GM19240 (cell line): ENCODE measurements around the gene RNF17.
"Not testable (repeated sequence)": the region's sequence is repeated elsewhere in the genome, so short reads cannot be mapped to it uniquely, and the experiment has no call there.

Experiments
- DNase-seq: peaks from one replicate; pipeline ENCODE4 v3.0.0; 2011; ENCODE audit warnings: low spot score; ENCODE audit not compliant: insufficient read length

The RNF17 gene

DNA sequence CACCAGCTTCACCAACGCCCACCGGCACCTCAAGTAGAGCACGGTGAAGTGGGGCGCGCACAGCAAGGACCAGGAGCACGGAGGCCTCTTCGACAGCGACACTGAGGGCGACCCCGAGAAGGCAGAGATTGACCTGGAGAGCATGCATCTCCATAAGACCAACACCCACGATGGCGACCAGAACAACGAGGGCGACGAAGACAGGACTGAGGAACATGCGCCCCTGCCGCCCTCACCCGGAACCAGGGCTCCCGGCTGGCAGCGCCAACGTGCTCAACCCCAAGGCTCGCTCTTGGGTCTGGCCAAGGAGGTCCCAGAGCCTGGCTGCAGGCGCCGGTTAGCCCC is 18.5 kb upstream of the RNF17 start:
- DNase-seq, result no peak

DNA sequence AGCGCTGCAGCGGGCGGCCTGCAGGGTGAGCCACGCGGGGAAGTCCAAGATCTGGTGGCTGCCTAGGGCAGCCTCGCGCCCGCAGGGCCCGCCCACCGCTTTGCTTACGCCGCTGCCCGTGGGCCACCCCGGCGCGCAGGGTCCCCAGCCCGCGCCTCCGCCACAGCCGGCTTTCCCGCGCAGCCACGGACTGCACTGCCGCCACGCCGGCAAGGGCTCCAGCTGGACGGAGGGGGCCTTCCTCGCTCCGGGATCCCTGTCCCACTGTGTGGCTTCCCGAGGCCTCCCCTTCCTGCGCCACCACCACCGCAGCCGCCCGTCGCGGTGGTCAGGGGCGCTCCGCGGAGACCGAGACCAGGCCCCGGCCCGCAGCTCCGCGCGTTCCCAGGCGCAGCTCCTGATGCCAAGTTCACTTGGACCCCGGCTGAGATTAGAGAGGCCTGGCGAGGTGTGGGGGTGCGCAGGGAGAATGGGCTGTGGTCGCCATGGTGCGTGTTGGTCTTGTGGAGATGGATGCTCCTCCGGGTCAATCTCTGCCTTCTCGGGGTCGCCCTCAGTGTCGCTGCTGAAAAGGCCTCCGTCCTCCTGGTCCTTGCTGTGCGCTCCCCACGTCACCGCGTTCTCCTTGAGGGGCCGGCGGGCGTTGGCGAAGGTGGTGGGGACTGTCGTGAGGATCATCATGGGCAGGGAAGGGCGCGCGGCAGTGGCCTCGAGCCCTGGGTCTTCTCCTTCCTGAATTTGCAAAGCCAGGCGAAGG is 17.9 kb upstream of the RNF17 start:
- no peak for DNase-seq

- no peak for DNase-seq
Observed at GRCh38 chr13:24746618-24747247, 17.2 kb upstream of the RNF17 start.

GRCh38 chr13:24747248-24748060 is 16.5 kb upstream of the RNF17 start:
- no peak for DNase-seq

GRCh38 chr13:24748061-24748400 is 15.9 kb upstream of the RNF17 start:
- DNase-seq, result no peak

DNA sequence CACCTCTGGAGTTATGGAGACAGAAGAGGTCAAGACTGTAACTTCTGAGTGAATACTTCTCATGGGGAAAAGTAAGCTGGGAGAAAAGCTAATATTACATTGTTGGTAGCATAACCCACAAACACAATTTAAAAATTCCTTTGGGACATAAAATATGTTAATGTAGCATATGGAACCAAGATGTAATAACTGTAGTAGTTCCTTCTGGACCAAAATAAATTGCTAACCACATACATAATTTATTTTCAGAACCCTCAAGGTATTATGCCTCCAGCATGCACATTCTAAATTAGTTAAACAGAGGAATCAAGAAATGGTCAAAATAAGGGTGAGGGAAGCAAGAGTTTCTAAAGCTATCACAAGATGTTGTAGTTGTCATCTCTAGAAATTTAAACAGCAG is 4.8 kb upstream of the RNF17 start:
- no peak for DNase-seq

GRCh38 chr13:24764276-24764630 is 284 bp downstream of the RNF17 start:
- no peak for DNase-seq

DNA sequence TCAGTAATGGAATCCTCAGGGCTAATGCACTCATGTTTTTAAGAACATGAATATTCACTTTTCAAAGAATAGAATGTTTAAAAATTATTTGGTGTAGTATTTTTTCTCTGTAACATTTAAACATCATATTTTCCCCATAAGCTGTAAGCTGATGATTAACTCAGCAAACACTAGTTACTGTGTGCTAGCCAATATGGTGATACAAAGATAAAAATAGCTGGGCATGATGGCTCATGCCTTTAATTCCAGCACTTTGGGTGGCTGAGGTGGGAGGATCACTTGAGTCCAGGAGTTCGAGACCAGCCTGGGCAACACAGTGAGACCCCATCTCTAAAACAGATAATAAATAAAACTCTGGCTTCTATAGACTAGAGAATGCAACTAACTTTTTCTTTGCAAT is 13.2 kb downstream of the RNF17 start:
- DNase-seq, result no peak

DNA sequence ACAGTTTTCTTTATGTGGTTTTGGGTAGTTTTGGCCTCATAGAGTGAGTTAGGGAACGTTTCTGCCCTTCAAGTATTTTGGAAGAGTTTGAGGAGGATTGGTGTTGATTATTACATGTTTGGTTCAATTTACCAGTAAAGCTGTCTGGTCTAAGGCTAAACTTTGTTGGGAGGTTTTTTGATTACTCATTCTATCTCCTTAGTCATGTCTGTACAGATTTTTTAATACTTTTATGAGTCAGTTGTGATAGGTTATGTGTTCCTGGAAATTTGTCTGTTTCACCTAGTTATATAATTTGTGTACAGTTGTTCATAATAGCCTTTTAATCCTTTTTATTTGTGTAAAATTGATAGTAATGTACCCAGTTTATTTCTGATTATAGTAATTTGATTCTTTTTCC is 20.4 kb downstream of the RNF17 start:
- no peak for DNase-seq

- DNase-seq, result no peak
Observed at GRCh38 chr13:24788538-24788937, 24.6 kb downstream of the RNF17 start.

DNA sequence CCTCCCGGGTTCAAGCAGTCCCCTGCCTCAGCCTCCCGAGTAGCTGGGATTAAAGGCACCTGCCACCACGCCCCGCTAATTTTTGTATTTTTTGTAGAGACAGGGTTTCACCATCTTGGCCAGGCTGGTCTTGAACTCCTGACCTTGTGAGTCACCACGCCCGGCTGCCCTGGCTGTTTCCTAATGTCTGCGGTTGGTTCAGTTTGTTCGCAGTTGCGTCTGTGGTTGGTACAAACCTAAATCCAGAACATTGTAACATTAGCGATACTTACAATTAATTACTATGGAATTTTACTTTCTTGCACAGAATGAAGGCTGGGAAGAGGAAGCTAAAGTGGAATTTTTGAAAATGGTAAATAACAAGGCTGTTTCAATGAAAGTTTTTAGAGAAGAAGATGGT is 38.1 kb downstream of the RNF17 start:
- no peak for DNase-seq

- DNase-seq, result no peak
Observed at GRCh38 chr13:24821207-24821606, 57.2 kb downstream of the RNF17 start.

DNA sequence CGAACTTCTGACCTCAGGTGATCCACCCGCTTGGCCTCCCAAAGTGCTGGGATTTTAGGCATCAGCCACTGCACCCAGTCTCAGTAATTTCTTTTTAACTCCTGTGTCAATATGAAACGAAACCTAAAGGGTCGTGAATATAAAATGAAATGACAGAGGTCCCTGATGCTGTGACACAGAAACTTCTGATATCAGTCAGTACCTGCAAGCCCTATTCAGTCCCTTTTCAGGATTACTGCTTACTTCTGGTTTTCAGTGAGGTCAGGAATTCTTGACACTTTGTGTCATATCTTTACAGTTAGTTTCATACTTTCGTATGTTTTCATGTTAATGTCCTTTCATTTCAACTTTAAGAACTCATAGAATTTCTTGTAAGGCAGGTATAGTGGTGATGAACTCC is 58.7 kb downstream of the RNF17 start:
- peak; percentile 4 for DNase-seq

GRCh38 chr13:24823122-24823710 is 59.2 kb downstream of the RNF17 start:
- DNase-seq, result not testable (repeated sequence)

GRCh38 chr13:24827799-24828198 is 63.8 kb downstream of the RNF17 start:
- DNase-seq, result no peak

GRCh38 chr13:24834902-24835510 is 71.0 kb downstream of the RNF17 start:
- no peak for DNase-seq

GRCh38 chr13:24837528-24837927 is 73.6 kb downstream of the RNF17 start:
- DNase-seq, result not testable (repeated sequence)

- DNase-seq, result no peak
Observed at GRCh38 chr13:24842549-24843274, 78.7 kb downstream of the RNF17 start.

GRCh38 chr13:24851546-24851945 is 87.6 kb downstream of the RNF17 start:
- no peak for DNase-seq

GRCh38 chr13:24854311-24854710 is 90.3 kb downstream of the RNF17 start:
- DNase-seq, result no peak

GRCh38 chr13:24858953-24859352 is 95.0 kb downstream of the RNF17 start:
- no peak for DNase-seq
